Measurements from ENCODE around the gene EDAR.

Gene EDAR

DNA sequence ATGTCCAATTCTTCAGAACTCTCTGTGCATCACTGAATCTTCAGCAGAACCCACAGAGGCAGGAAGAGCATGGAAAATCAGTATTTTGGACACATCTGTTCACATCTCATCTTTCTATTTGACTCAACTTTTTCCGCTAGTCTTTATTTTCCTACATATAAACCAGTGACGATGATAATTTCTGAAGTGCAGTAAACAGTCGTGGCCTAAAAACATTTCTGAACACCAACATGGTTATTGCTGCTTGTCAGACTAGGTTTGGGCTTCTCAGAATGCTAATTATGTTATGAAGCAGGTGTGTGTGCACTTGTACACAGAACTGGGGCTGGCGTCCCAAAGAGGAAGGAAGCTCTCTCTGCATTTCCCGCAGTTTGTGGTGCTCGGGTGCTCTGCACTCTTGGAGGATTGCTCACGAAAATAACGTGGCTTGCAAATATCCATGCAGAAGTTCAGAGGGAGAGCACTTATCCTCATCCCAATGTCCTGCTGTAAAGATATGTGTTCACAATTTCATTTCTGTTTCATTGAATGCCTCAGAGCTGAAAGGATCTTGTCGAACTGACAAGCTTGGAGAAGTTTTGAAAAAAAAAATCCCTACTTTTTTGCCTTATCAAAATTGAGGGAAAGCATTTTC lies 50.8 kb downstream of the EDAR start:
- DNase-seq, result no peak

DNA sequence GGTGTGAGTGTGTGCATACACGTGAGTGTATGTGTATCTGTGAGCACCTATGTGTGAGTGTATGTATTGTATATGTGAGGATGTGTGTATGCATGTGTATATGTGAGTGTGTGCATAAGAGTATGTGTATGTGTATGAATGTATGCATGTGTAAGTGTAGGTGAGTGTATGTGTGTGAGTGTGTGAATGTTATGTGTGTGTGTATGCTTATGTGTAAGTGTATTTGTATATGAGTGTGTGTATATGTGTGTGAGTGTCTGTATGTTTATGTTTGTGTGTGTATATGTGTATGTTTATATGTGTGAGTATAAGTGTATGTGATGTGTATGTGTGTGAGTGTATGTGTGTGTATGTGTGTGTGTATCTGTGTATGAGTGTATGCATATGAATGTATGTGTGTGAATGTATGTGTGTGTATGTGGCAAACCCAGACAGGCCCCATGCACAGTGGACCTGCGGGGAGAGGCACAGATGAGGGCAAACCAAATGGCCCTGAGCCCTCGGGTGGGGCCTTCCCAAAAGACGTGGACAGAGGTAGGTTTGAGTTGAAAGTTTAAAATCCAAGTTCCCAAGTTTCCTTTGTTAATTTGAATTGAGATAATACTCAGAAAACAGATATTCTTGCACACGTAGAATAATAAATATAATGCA lies 51.5 kb downstream of the EDAR start:
- DNase-seq, result no peak

DNA sequence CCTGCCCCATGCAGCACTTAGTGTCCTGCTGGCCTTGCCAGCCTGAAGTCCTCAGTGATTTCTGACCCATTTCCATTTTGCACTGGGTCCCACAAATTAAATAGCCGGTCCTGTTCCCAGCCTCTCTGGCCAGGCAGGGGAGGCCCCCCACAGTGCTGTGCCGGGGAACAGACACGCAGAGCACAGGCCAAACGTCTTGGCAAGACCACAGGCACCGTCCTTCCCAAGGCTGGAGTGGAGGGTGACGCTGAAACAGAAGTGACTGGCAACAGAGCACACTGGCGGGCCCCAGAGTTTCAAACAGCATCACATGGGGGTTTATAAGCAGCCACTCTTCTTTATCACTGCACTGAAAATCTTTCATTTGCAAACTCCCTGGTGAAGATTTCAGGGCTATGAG lies 52.2 kb downstream of the EDAR start:
- DNase-seq, result no peak

DNA sequence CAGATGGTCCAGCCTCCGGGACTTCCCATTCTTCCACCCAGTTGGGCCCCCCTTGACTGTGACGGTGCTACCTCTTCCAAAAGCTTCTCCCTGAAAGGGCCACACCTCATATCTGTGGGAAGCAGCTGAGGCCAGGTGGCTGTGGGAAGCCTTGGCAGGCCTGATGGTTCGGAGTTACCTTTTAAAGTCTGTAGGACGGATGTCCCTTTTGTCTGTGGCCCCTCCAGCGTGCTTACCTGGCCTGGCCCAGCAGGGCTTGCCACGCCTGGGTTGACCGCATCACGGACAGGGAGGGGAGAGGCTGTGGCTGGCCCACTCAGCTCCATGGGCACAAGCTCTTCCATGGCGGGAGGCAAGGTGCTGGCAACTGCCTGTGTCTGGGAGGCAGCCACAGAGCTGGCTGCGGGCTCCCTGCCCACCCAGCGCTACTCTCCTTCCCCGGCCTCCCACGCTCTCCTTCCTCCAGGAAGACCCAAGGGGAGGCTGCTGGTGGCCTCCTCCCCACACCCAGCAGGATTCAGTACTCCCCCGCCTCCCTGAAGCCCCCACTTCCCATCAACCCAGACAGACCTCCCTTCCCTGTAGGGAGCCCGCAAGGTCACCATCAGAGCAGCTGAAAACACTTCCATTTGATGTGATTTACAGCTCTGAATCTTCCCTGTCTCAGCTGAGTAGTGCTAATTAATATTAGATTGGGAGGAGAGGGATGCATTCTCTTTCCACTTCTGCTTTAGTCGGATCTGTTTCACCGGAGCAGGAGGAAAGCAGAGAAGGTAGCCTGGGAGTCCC lies 52.8 kb downstream of the EDAR start:
- no peak for DNase-seq

GRCh38 chr2:108935271-108935741 lies 53.7 kb downstream of the EDAR start:
- no peak for DNase-seq

- no peak for DNase-seq
These were observed 54.3 kb downstream of the EDAR start for GRCh38 chr2:108934583-108935245.

- no peak for DNase-seq
These were observed 54.9 kb downstream of the EDAR start for GRCh38 chr2:108934151-108934550.

DNA sequence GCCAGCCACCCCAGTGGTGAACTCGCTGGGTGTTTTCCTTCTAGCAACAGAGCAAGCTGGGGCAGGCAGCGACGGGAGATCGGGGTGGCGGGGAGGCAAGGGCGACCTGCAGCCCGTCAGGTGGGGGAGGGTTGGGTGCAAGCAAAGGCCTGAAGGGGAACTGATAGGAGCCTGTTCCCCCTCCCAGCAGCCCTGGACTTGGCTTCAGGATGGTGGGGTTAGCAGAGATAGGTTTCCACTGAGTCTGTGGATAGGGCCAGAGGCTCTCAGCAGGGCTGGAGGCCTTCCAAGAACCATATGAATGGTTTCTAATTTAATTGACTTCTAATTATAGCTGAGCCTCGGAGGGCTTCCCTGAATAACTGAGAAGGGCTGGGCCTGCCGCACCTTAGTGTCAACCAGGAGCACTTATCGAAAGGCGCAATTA lies 55.3 kb downstream of the EDAR start:
- DNase-seq, result no peak

DNA sequence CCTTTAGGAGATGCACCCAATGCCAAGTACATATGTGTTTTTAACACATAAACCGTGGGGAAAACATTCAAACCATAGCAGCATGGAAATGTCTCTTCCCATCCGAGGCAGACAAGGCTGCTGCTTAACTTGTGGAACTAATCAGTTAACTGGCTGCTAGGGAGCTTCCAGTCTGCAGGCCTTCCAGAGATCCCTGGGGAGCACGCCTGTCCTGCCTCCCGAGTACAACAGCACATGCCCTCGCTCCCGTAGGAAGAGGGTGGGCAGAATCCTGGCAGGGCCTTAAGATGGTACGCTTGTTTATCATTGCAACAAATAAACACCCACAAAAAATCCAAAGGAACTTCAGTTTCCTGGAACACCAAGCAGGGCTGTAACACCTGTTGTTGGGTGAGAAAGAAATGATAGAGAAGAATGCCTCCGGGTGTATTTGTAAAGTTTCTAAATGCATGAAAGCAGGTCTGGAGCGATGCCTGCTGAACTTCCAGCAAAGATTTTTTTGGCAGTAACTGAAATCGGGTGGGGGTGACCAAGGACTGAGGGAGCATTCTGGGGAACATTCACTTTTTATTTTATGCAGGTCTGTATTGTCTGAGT lies 56.2 kb downstream of the EDAR start:
- no peak for DNase-seq

DNA sequence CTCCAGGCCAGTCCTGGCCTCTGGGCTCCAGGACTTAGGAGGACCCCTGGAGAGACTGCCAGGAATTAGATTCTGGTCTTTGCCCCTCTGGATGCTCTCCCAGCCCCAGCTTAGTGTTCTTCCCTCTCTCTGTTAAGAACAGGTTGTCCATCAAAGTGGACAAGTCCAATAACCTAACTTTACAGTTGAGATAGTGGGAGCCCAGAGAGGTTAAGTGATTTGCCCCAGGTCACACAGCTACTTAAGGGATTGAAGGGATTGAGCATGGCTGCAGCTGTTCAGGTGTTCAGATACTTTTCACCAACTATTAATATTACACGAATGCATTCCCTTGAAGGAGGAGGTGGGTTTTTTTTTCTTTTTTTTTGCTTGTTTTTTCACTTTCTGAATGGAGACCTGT lies 57.6 kb downstream of the EDAR start:
- DNase-seq, result no peak

DNA sequence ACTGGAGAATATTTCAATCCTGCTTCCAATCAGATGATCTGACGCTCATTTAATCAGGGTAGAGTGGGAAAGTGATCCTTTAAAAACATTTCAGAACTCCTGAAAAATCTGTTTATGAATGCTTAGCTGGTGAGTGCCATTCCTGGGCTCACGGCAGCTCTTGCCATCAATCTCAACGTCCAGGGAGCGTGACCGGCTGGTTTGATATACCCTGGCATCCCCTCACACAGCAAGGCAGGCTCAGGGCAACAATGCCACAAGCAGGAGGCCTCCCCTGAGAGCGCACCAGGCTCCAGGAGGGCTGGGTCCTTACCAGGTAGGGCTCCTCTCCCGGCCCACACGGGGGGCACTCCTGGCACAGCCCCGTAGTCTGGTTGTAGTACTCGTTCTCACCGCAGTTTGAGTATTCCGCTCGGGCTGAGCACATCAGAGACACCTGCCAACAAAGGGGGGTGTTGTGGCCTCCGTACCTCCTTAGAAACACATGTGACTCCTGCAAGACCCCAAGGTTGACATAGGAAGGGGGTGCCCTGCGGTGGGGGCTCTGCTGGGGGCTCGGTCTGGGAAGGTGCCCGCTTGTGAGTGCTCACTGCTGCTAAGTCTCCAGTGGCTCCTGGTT lies 59.1 kb downstream of the EDAR start:
- DNase-seq, result no peak

DNA sequence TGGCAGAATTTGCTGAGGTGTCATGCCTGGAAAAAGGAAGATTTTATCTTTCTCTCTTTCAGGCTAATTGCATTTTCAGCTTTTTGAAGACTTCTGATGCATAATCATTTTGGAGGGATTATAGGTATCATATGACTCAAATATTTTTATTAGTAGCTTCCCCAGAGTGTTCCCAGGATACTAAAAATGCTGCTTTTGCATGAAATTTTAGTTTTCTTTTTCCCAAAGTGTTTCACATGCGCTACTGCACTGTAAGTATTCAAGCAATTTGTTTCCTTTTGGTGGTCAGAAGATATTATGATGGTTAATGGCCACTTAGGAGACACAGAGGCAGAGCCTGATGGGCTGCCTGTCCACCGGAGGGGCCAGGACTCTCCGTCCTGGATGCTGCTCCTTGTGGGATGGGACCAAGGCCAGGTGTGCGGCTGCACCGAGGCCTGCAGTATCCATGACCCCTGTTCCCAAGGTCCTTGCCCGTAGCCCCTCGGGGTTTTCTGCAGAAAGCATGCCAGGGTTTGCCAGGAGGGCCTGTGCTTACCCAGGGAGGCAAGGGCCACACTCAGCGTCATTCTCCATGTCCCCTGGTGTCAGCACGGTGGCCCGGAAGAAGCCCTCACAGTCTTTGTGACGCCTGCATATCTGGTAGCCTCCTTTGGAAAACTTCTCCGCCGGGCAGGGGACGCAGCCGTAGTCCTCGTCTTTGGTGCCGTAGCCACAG lies 60.2 kb downstream of the EDAR start:
- DNase-seq, result no peak

DNA sequence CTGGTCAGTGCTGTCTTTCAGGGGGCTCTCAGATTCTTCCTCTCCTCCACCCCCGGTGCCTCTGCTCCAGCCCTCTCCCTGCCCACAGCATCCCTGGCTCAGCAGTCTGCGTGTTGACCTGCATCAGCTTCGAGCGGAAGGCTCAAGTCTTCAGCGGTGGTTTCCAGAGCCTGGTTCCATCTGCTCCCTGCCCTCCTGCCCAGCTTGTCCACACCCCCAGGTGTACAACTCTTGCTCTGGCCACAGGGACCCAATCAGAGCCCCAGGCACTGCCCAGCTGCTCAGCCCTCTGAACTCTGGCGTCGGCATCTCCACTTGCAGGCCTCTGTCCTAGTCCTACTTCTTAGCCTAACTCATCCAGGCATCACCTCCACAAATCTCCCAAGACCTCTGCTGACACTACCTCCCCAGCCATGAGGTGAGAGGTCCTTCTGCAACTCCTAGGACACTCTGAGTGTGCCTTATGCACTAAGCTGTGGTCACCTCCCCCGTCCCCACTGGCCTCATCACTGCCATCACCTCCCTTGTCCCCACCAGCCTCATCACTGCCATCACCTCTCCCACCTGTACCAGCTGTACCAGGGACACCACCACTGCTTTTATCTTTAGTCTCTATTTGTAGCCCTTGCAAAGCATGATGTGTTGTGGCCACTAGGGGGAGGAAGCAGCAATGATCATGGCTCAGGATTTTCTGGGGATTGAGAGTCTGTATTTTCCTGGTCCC lies 60.9 kb downstream of the EDAR start:
- DNase-seq, result peak; percentile 21 to 48

DNA sequence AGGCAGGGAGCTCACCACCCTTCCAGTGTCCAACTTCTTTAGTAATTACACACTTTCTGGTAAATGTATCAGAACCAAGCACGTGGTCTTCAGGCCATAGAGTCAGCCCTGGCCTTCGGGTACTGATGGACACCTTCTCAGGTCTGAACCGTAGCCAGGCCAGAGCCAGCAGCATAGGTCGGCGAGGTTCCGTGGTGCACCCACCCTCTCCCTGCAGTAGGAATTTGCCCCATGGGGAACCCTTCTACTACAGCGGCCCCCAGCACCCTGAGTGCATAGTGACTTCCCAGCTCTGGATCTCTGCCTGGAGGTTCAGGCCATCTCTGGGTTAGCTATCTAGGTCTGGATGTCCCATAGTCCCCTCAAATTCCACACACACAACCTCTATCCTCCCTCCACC lies 61.6 kb downstream of the EDAR start:
- DNase-seq, result no peak

DNA sequence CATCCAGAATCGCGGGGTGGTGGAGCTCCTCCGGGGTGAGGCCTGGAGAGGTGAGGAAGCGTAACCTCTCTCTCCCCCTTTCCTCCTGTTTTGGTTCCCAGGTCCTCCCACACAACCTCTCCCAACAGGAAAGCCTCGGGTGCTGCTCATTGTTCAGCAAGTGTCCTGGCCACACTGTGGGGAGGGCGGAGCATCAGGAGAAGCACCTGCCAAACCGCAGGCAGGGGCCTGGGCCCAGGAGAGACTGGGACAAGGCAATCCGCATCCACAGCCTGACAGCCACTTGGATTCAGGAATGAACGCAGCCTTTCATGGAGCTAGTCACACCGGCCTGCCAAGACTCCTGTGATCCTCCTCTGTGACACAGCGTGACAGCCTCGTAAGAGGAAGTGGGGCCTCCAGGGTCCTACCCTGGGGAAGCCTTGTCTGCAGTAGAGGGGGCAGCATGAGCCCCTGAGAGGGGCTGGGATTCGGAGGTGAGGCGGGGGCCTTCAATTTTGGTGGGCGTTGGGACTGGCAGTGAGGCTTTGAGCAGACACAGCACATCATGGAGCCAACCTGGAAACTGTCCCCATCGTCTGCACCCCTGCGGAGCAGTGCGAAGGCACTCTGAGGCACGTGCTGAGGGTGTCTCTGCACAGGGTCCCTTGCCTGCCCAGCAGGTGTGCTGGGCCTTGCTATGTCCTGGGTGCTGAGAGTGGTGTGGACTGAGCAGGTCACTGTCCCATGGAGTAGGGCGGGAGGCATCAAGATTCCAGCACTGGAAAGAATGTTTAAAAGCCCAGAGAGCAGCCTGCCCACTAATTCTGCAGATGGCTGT lies 62.2 kb downstream of the EDAR start:
- DNase-seq, result no peak

DNA sequence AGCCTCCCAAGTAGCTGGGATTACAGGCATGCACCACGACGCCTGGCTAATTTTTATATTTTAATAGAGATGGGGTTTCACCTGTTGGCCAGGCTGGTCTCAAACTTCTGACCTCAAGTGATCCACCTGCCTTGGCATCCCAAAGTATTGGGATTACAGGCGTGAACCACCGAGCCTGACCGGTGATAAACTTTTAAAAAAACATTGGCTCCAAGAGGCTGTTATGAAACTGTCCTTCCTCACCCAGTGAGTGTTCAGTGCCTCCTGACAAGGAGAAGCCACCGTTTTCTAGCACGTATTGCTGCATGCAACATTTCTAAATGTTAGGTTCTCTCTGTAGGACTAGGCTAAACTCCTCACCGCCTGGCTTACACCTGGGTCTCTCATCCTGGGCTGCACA lies 63.3 kb downstream of the EDAR start:
- DNase-seq, result no peak

DNA sequence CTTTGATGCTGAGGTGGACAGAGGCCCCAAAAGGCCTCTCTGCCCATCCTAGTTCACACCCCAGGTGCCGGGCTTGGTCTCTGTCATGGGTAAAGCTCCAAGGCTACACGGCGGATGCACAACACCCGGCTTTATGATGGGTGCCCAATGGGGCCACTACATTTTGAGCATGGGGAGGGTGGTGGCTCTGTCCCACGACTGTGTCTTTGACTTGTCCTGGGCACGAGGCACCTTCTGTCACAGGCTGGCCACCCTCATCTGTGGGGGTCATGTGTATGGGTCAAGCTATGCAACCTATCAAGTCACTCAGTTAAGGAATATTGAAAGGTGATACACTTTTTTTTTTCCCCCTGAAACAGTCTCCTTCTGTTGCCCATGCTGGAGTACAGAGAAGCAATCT lies 63.7 kb downstream of the EDAR start:
- no peak for DNase-seq

GRCh38 chr2:108924580-108925251 lies 64.3 kb downstream of the EDAR start:
- DNase-seq, result no peak

- no peak for DNase-seq
These were observed 65.1 kb downstream of the EDAR start for GRCh38 chr2:108923736-108924579.
